Colonic mucosa (tissue), 4 donors: ENCODE measurements around the gene AVPR1B. TPM values are rescaled to one million over a fixed set of nuclear protein-coding genes. Genes with fewer than 3 reads are reported as not detected.

Experiments used
- DNase-seq: peaks from one replicate; pipeline ENCODE4 v3.0.0-alpha.2; 2020
- H3K27ac ChIP-seq: fragments of 200-600 bp; one replicate; pipeline ENCODE4 v1.8.0; 2021
- H3K27me3 ChIP-seq: fragments of 200-600 bp; one replicate; pipeline ENCODE4 v1.8.0; 2021
- H3K36me3 ChIP-seq: fragments of 200-600 bp; one replicate; pipeline ENCODE4 v1.8.0; 2021
- H3K4me1 ChIP-seq: fragments of 200-600 bp; one replicate; pipeline ENCODE4 v1.8.0; 2021; ENCODE audit warnings: mild to moderate bottlenecking
- H3K4me3 ChIP-seq: fragments of 200-600 bp; one replicate; pipeline ENCODE4 v1.8.0; 2021
- H3K9ac ChIP-seq, 2 donors: one replicate each; pipeline ENCODE4 v1.7.0; 2013; ENCODE audit warnings: control low read depth in 2 of 2, low read depth in 2 of 2, low read length in 2 of 2
- H3K9me3 ChIP-seq: fragments of 200-600 bp; one replicate; pipeline ENCODE4 v1.8.0; 2021
- intact Hi-C: fragments of 100-400 bp; cut with DNase I; formaldehyde crosslinking; loops from one replicate; pipeline ENCODE4 v1.14.1; 2022
- total RNA-seq, 2 donors: library from RNA; stranded (reverse); fragmentation: NEBNext Ultra II Directional in 1 of 2; extraction: Animal tissue kit (Norgen Biotek cat#: 25700) in 1 of 2; gene quantifications; one replicate each; pipeline ENCODE4 v1.2.1, GENCODE V29; 2021
- TF ChIP-seq, protein P1 (sequence below): fragments of 200-600 bp; IDR thresholded peaks from one replicate; pipeline ENCODE4 v1.8.0; 2022; ENCODE audit warnings: antibody characterized with exemption, mild to moderate bottlenecking
- donor health status: healthy.
- donor health status: DM: no; HTN: no; CAD: no.
- donor health status: DM: no; HTN: no; CAD: no.

AVPR1B gene
- total RNA-seq, 2 donors from 2014 or later, result 0.13 to 0.89 TPM

DNA sequence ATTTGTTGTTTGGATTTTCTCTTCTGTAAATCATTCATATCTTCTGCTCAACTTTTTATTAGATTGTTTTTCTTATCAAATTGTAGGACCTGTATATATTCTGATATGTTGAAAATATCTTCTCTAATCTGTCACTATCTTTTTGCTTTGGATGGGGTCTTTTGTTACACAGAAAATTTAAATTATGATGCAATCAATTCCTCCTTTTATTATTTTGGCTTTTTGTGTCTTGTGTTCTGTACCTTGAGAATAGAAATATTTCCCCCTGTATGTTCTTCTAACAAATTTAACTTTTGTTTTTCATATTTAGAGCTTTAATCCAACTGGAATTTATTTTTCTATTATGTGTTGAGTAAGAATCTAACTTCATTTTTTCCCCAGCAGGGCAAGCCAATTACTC, 3.2 kb upstream of the AVPR1B start:
- Histone ChIP-seq H3K36me3 (no peaks in the 10 kb centered on the region), H3K9me3 (no peaks in the 10 kb centered on the region), H3K27ac (no peak overlapping the region), H3K27me3 (peaks cover 17% of the 10 kb centered on the region), H3K4me1 (peaks cover 7% of the 10 kb centered on the region), H3K4me3 (no peak overlapping the region), H3K9ac (no peak overlapping the region)
- TF ChIP-seq, protein P1, sequence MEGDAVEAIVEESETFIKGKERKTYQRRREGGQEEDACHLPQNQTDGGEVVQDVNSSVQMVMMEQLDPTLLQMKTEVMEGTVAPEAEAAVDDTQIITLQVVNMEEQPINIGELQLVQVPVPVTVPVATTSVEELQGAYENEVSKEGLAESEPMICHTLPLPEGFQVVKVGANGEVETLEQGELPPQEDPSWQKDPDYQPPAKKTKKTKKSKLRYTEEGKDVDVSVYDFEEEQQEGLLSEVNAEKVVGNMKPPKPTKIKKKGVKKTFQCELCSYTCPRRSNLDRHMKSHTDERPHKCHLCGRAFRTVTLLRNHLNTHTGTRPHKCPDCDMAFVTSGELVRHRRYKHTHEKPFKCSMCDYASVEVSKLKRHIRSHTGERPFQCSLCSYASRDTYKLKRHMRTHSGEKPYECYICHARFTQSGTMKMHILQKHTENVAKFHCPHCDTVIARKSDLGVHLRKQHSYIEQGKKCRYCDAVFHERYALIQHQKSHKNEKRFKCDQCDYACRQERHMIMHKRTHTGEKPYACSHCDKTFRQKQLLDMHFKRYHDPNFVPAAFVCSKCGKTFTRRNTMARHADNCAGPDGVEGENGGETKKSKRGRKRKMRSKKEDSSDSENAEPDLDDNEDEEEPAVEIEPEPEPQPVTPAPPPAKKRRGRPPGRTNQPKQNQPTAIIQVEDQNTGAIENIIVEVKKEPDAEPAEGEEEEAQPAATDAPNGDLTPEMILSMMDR, result no peak
- no peak for DNase-seq
- intact Hi-C loops, result no loop called here

DNA sequence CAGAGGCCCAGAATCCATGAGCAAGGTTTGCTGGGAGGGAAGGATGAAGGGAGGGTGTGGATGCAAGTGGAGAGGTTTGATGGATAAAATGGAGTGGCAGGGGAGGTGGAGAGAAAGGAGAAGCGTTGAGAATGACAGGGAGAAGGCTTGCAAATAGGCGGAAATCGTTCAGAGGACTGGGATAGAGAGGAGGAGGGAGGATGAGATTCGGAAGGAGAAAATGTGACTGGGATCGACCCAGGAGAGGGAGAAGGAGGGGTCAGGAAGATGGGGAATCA, 376 bp downstream of the AVPR1B start:
- H3K9me3 ChIP-seq, result no peaks in the 10 kb centered on the region
- intact Hi-C loops, result no loop called here
- H3K36me3 ChIP-seq, result no peaks in the 10 kb centered on the region
- H3K27ac ChIP-seq, result no peak overlapping the region
- no peak overlapping the region for H3K9ac ChIP-seq
- peaks cover 7% of the 10 kb centered on the region for H3K4me1 ChIP-seq
- TF ChIP-seq, protein P1, result no peak
- DNase-seq, result no peak
- peaks cover 17% of the 10 kb centered on the region for H3K27me3 ChIP-seq
- no peak overlapping the region for H3K4me3 ChIP-seq

DNA sequence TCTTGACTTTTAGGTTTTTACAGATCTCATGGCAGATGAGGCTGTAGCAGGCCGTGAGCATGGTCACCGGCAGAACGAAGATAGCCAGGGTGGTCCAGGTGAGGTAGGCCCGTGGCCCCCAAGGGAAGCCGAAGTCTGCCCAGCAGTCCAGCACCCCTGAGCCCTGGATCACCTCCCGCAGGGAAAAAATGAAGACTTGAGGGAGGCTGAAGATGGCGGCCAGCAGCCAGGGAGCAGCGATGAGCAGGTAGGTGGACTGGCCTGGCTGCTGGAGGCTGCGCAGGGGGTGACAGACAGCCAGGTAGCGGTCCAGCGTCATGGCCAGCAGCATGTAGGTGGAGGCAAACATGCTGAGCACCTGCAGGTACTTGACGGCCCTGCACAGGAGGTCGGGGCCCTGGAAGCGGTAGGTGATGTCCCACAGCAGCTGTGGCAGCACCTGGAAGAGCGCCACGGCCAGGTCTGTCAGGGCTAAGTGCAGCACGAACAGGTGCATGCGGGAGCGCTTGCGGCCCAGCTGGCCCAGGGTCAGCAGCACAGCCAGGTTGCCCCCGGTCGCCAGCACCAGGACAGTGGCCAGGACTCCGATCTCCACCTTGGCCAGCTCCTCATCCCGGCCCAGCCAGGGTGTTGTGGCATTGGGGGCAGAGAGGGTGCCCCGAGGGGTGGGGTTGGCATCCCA, 856 bp downstream of the AVPR1B start:
- intact Hi-C loops, result no loop called here

DNA sequence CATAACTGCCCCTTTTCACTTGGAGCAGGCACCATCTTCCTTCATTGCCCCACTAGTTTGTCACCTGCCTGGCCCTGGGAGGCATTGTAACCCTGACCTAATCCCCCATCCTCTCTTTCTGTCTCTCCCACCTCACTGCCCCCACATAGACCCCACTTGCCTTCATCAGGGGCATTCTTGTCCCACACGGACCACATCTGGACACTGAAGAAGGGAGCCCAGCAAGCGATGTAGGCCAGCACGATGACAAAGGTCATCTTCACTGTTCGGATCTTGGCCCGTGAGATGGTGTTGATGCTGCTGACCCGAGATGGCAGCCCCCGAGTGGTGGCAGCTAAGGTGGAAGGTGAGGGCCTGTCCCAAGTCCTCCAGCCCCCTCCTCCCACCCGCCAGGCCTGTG, 1.4 kb downstream of the AVPR1B start:
- Histone ChIP-seq H3K4me1 (peaks cover 7% of the 10 kb centered on the region), H3K9me3 (no peaks in the 10 kb centered on the region), H3K27me3 (peaks cover 17% of the 10 kb centered on the region), H3K9ac (no peak overlapping the region), H3K36me3 (no peaks in the 10 kb centered on the region), H3K27ac (no peak overlapping the region), H3K4me3 (no peak overlapping the region)
- TF ChIP-seq, protein P1, result no peak
- intact Hi-C loops, result no loop called here
- no peak for DNase-seq

More for the DNA sequence above, 856 bp downstream of the AVPR1B start:
- peaks cover 7% of the 10 kb centered on the region for H3K4me1 ChIP-seq
- TF ChIP-seq, protein P1, result no peak
- H3K9ac ChIP-seq, result no peak overlapping the region
- DNase-seq, result no peak
- no peak overlapping the region for H3K4me3 ChIP-seq
- no peaks in the 10 kb centered on the region for H3K36me3 ChIP-seq
- peaks cover 17% of the 10 kb centered on the region for H3K27me3 ChIP-seq
- H3K9me3 ChIP-seq, result no peaks in the 10 kb centered on the region
- no peak overlapping the region for H3K27ac ChIP-seq

DNA sequence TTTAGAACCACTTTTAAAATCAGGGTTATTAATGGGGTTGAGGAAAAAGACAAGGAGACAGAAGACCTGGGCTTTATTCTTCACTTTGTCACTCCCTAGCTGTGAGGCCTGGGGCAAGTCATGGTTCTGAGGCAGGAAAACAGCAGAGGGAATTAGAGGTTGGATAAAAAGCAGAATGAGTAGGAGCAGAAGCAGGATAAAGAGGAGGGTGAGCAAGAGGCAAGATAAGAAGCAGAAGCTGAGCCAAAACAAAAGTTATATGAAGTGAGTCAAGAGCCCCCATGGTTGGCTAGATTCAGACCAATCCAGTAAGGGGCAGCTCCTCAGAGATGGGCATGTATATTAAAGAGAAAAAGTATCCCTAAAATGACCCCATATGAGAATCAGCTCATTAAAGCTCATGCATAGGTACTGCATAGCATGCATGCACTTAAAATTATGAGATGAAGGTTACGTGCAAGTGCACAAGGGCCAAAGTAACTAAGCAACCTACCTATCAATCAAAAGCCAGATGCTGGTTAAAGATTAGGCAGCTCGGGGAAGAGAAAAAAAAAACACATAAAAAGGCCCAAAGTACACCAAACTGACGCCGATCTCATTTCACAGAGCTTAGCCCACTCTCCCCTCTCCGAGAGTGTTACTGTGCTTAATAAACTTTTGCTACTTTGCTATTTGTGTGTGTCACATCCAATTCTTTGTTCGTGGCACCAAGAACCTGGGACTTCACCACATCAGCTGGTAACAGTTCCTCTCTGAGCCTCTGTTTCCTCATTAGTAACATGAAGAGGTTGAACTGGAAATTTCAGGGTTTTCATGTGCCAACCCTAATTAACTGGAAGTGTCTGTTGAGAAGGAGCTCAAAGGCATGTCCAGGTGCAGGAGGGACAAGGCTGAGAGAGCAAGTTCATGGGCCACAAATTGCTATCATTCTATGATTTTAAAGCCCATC, 2.2 kb downstream of the AVPR1B start:
- TF ChIP-seq, protein P1, result no peak
- Histone ChIP-seq H3K27me3 (peaks cover 17% of the 10 kb centered on the region), H3K36me3 (no peaks in the 10 kb centered on the region), H3K9me3 (no peaks in the 10 kb centered on the region), H3K4me1 (peaks cover 7% of the 10 kb centered on the region), H3K9ac (no peak overlapping the region), H3K27ac (no peak overlapping the region), H3K4me3 (no peak overlapping the region)
- no peak for DNase-seq
- intact Hi-C loops, result no loop called here
